OCI-LY1 (cell line): ENCODE measurements around the gene CLCN6.

Source experiments
- CTCF ChIP-seq: fragments of 200-600 bp; sonication (generic), shearing (Covaris generic); IDR thresholded peaks from 2 replicates; pipeline ENCODE4 v1.5.1; 2017; ENCODE audit warnings: mild to moderate bottlenecking, antibody characterized with exemption, low read length, moderate library complexity, mixed read lengths
- EZH2 ChIP-seq: fragments of 200-600 bp; sonication (generic), shearing (Covaris generic); IDR thresholded peaks from 2 replicates; pipeline ENCODE4 v1.8.0; 2017; ENCODE audit warnings: borderline replicate concordance, mixed run types, mild to moderate bottlenecking, antibody characterized with exemption, low read length, moderate library complexity, mixed read lengths

GRCh38 chr1:11860587-11860986, 54.6 kb downstream of the CLCN6 start:
- TF ChIP-seq CTCF (no peak), EZH2 (no peak)
